ENCODE results near the gene DEF6. TPM values are rescaled to one million over a fixed set of nuclear protein-coding genes. Genes with fewer than 3 reads are reported as not detected.

DEF6 gene
- total and polyA plus RNA-seq, 2 of the 8 experiments (the other 6 are each of a cell fraction or from before 2014, with no cell fraction given), result 3.3 to 4.1 TPM

DNA sequence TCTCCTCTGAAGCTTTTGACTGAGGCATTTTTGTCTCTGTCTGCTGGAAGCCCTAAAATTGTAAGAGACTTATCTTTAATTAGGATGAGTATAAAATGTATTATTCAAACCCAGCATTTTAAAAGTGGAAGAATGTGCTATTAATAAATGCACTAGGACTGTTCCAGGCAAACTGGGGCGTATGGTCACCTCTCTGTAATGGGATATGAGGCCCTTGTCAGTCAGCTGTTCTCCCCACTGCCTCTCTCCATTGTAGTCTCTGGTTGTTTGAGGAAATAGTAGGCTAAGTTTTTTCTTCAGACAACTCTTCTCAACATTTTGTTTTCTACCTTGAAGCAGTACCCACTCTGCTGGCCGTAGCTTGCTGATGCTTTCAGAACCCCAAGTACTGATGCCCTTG is 14.3 kb upstream of the DEF6 start:
- Histone ChIP-seq H3K4me2 (ENCODE audit: insufficient read depth in 1 of 2, low read depth in 2 of 2, low read length in 2 of 2) (no peak overlapping the region), H4K20me1 (replicated peaks in 1 of 2; ENCODE audit: control insufficient read depth in 1 of 2, insufficient read depth in 2 of 2, low read length in 2 of 2) (peaks cover 0 to 5% of the 10 kb centered on the region in 2 experiments), H3K9ac (replicated peaks in 1 of 4; ENCODE audit: extremely low read depth in 1 of 4, low read depth in 3 of 4, low read length in 3 of 4) (no peak overlapping the region), H3K4ac (replicated peaks; ENCODE audit: insufficient read length, low read depth, low read length) (no peak overlapping the region), H3K4me3 (ENCODE audit: extremely low read depth in 1 of 4, insufficient read depth in 2 of 4, low read depth in 3 of 4, low read length in 4 of 4) (no peak overlapping the region), H4K8ac (ENCODE audit: extremely low read depth, insufficient read depth, low read length) (no peak overlapping the region), H2BK5ac (ENCODE audit: low read depth, low read length) (no peak overlapping the region), H3K56ac (replicated peaks; ENCODE audit: insufficient read length, low read depth, low read length) (no peak overlapping the region), H3K79me2 (ENCODE audit: control insufficient read depth in 1 of 2, insufficient read depth in 2 of 2, low read length in 2 of 2) (no peaks in the 10 kb centered on the region), H3K79me1 (ENCODE audit: low read depth, low read length) (no peaks in the 10 kb centered on the region), H3K27me3 (replicated peaks in 1 of 4; ENCODE audit: control insufficient read depth in 3 of 4, extremely low read depth in 1 of 4, insufficient read depth in 3 of 4, low read length in 3 of 4) (no peaks in the 10 kb centered on the region; a peak in 1 of 7 replicates), H2BK12ac (ENCODE audit: low read depth, low read length) (no peak overlapping the region), H3K23ac (ENCODE audit: insufficient read length) (no peak overlapping the region), H2BK120ac (replicated peaks; ENCODE audit: low read depth, low read length) (no peak overlapping the region), H3K23me2 (ENCODE audit: low read depth, low read length) (no peaks in the 10 kb centered on the region), H4K91ac (replicated peaks; ENCODE audit: insufficient read length, low read length) (no peak overlapping the region), H3K4me1 (replicated peaks in 1 of 4; ENCODE audit: control insufficient read depth in 3 of 4, insufficient read depth in 4 of 4, low read length in 3 of 4) (no peaks in the 10 kb centered on the region), H3K18ac (ENCODE audit: extremely low read depth, low read length) (no peak overlapping the region), H2BK15ac (ENCODE audit: low read length) (no peak overlapping the region), H3K27ac (ENCODE audit: low read depth, low read length) (no peak overlapping the region), H2BK20ac (ENCODE audit: low read length) (no peak overlapping the region), H2AK5ac (ENCODE audit: low read depth, low read length) (no peak overlapping the region), H3K36me3 (ENCODE audit: control insufficient read depth in 2 of 4, insufficient read depth in 4 of 4, low read length in 3 of 4) (peaks cover 5 to 27% (median 14%) of the 10 kb centered on the region in 4 experiments; a peak in 5 of 8 replicates), H2AFZ (ENCODE audit: low read length) (no peak overlapping the region), H3K9me3 (ENCODE audit: insufficient read depth in 2 of 2, low read depth in 1 of 2, low read length in 1 of 2) (no peaks in the 10 kb centered on the region), H3K14ac (ENCODE audit: insufficient read length) (no peak overlapping the region), H4K5ac (ENCODE audit: insufficient read length, low read depth, low read length) (no peak overlapping the region)
- ChIA-PET POLR2A (ENCODE audit: partially characterized antibody) (no interaction called here), CTCF (ENCODE audit: partially characterized antibody) (interaction anchor here (1.0 to 2.3 kb wide), 2 partner anchors 10 to 14 kb away, joined by 3 to 15 read pairs; no protein-coding TSS in a partner anchor)
- DNase-seq (ENCODE audit: low read depth in 1 of 2, low spot score in 2 of 2) (no peak), FAIRE-seq (no peak)
- WGBS, 2 experiments (ENCODE audit: extremely low coverage in 1 of 2, insufficient coverage in 1 of 2, insufficient read length in 1 of 2, insufficient replicate concordance in 2 of 2, low coverage in 1 of 2, low lambda C conversion rate in 2 of 2, missing lambda C conversion rate in 1 of 2), result 82% methylated on average over 2 of the region's 2 CpGs; no CpG with 5 or more reads in 1 of the 2 experiments
- TF ChIP-seq RBBP5 (IDR thresholded peaks at IDR 0.05; ENCODE audit: borderline replicate concordance, low read depth, low read length), result no peak
- TF ChIP-seq HDAC6 (IDR thresholded peaks at IDR 0.05; ENCODE audit: low read depth, low read length), result no peak
- no peak for TF ChIP-seq SP1 (IDR thresholded peaks at IDR 0.05; ENCODE audit: low read depth, low read length)
- no peak for TF ChIP-seq TAF7 (optimal IDR thresholded peaks at IDR 0.05; ENCODE audit: borderline replicate concordance, low read depth, low read length)
- TF ChIP-seq POLR2A (IDR thresholded peaks at IDR 0.05; ENCODE audit: control extremely low read depth in 1 of 2, low read depth in 2 of 2, low read length in 2 of 2), result no peak
- TF ChIP-seq, protein P1, sequence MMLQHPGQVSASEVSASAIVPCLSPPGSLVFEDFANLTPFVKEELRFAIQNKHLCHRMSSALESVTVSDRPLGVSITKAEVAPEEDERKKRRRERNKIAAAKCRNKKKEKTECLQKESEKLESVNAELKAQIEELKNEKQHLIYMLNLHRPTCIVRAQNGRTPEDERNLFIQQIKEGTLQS (IDR thresholded peaks at IDR 0.05; ENCODE audit: insufficient read depth, low read depth, low read length), result no peak
- no peak for TF ChIP-seq GTF2F1 (IDR thresholded peaks at IDR 0.05; ENCODE audit: borderline replicate concordance, low read depth, low read length)
- no peak for TF ChIP-seq CTCF (IDR thresholded peaks at IDR 0.05; ENCODE audit: control extremely low read depth in 1 of 3, insufficient read depth in 1 of 3, low read depth in 1 of 3, low read length in 3 of 3)
- no peak for TF ChIP-seq POU5F1 (IDR thresholded peaks at IDR 0.05; ENCODE audit: low read depth, low read length)
- no peak for TF ChIP-seq CHD2 (IDR thresholded peaks at IDR 0.05; ENCODE audit: low read length)
- TF ChIP-seq RXRA (IDR thresholded peaks at IDR 0.05; ENCODE audit: insufficient read depth, low read depth, low read length), result no peak
- TF ChIP-seq SIRT6 (IDR thresholded peaks at IDR 0.05; ENCODE audit: low read length), result no peak
- TF ChIP-seq CREB1 (IDR thresholded peaks at IDR 0.05), result no peak
